K562 (cell line): ENCODE measurements around the gene CACNB2. TPM values are rescaled to one million over a fixed set of nuclear protein-coding genes. Genes with fewer than 3 reads are reported as not detected.

Experiments used
- ATAC-seq: fragments of 200-7000 bp; cut with Tn5 transposase; 3 replicates; pipeline ENCODE4 v1.9.1; 2020; ENCODE audit warnings: moderate library complexity
- BruUV-seq: library from RNA; stranded (reverse); fragments of 400-500 nt; replicated peaks from 2 replicates; lab custom pipeline; 2021; lab: Mats Ljungman, UMichigan
- CTCF ChIA-PET: fragments of 300-600 bp; formaldehyde crosslinking; extraction: SDS; loops from one replicate; lab custom pipeline; 2021; ENCODE audit warnings: low intra/inter-chr PET ratio; lab: Yijun Ruan, JAX
- POLR2A ChIA-PET: fragments of 300-600, 350-650 bp; sonication (Branson Sonifier 250); formaldehyde crosslinking; extraction: SDS; loops from one replicate; lab custom pipeline; 2021; ENCODE audit warnings: antibody characterized with exemption, inconsistent platforms; lab: Yijun Ruan, JAX
- DNase-seq, 4 experiments: peaks; one replicate each; pipeline versions ENCODE4 v3.0.0 to v3.0.0-alpha.2; 2011 to 2018; ENCODE audit warnings: low spot score in 3 of 4, mixed read lengths in 3 of 4; ENCODE audit errors: extremely low read depth in 1 of 4
- FAIRE-seq: peaks from 2 replicates; lab custom pipeline; 2011; peaks lifted over from hg19 to GRCh38; lab: Jason Lieb, UNC
- H2AFZ ChIP-seq: 2 replicates; pipeline ENCODE4 v1.6.0; 2011; ENCODE audit warnings: low read depth, low read length, control low read depth, inconsistent platforms
- H3K27ac ChIP-seq: fragments of 200-600 bp; 3 replicates; pipeline ENCODE4 v1.8.0; 2011; ENCODE audit warnings: low read depth, mild to moderate bottlenecking, control low read depth, inconsistent platforms, low read length, moderate library complexity, mixed read lengths; ENCODE audit errors: extremely low read depth
- H3K27me3 ChIP-seq, 2 experiments: fragments of 300-600 bp in 1 of 2; 2 replicates in 1 of 2; 3 replicates in 1 of 2; pipeline versions ENCODE4 v1.6.0 to v1.8.0; 2011; ENCODE audit warnings: inconsistent platforms in 2 of 2, low read length in 2 of 2, mild to moderate bottlenecking in 1 of 2, mixed read lengths in 1 of 2, moderate library complexity in 1 of 2; ENCODE audit not compliant: control insufficient read depth in 2 of 2, insufficient read depth in 2 of 2
- H3K36me3 ChIP-seq: fragments of 300-600 bp; 3 replicates; pipeline ENCODE4 v1.8.0; 2011; ENCODE audit warnings: mild to moderate bottlenecking, low read length, inconsistent platforms; ENCODE audit not compliant: control insufficient read depth, insufficient read depth
- H3K4me1 ChIP-seq, 2 experiments: fragments of 200-600 bp in 1 of 2; replicated peaks in 1 of 2; 2 replicates in 1 of 2; 3 replicates in 1 of 2; pipeline versions ENCODE4 v1.5.1 to v1.8.0; 2011; ENCODE audit warnings: inconsistent platforms in 2 of 2, low read length in 2 of 2, mild to moderate bottlenecking in 1 of 2, mixed read lengths in 1 of 2, moderate library complexity in 1 of 2; ENCODE audit not compliant: control insufficient read depth in 2 of 2, insufficient read depth in 2 of 2
- H3K4me2 ChIP-seq: 2 replicates; pipeline ENCODE4 v1.6.1; 2011; ENCODE audit warnings: low read length, control low read depth, inconsistent platforms, mixed read lengths; ENCODE audit not compliant: insufficient read depth
- H3K4me3 ChIP-seq: fragments of 200-600 bp; sonication (generic), shearing (Covaris generic); 2 replicates; pipeline ENCODE4 v1.5.1; 2016; ENCODE audit warnings: control low read depth, inconsistent platforms
- H3K79me2 ChIP-seq: fragments of 200-600 bp; 3 replicates; pipeline ENCODE4 v1.8.0; 2011; ENCODE audit warnings: low read length, inconsistent platforms; ENCODE audit not compliant: control insufficient read depth, insufficient read depth
- H3K9ac ChIP-seq, 2 experiments: 2 replicates each; pipeline versions ENCODE4 v1.6.0 to v1.6.1; 2011; ENCODE audit warnings: low read depth in 2 of 2, low read length in 2 of 2, control low read depth in 1 of 2, inconsistent platforms in 1 of 2, mild to moderate bottlenecking in 1 of 2, mixed read lengths in 1 of 2; ENCODE audit not compliant: insufficient read depth in 1 of 2
- H3K9me1 ChIP-seq: one replicate; pipeline ENCODE4 v1.6.0; 2011; ENCODE audit warnings: inconsistent platforms, mild to moderate bottlenecking, low read length, moderate library complexity; ENCODE audit not compliant: control insufficient read depth, insufficient read depth
- H3K9me3 ChIP-seq: replicated peaks from 2 replicates; pipeline ENCODE4 v1.5.1; 2011; ENCODE audit warnings: low read depth, low read length, inconsistent platforms; ENCODE audit not compliant: control insufficient read depth, insufficient read depth
- H4K20me1 ChIP-seq: replicated peaks from 2 replicates; pipeline ENCODE4 v1.6.1; 2011; ENCODE audit warnings: low read length, inconsistent platforms, mixed read lengths; ENCODE audit not compliant: control insufficient read depth, insufficient read depth
- BACH1 ChIP-seq: fragments of 200-800 bp; sonication (Bioruptor generic); IDR thresholded peaks from 2 replicates; pipeline ENCODE4 v1.6.1; 2016; ENCODE audit warnings: missing genetic modification characterization, missing compliant biosample characterization
- DIDO1 ChIP-seq: fragments of 450-650 bp; IDR thresholded peaks from 2 replicates; pipeline ENCODE4 v1.6.1; 2016; ENCODE audit warnings: low read depth, missing biosample characterization, missing genetic modification characterization
- ERF ChIP-seq: fragments of 450-650 bp; formaldehyde crosslinking; IDR thresholded peaks from 2 replicates; pipeline ENCODE4 v1.4.0; 2020; ENCODE audit warnings: mild to moderate bottlenecking, mixed read lengths
- FIP1L1 ChIP-seq: fragments of 200-400 bp; formaldehyde crosslinking; IDR thresholded peaks from 2 replicates; pipeline ENCODE4 v1.6.1; 2018; ENCODE audit warnings: mild to moderate bottlenecking, low read depth, low read length; ENCODE audit not compliant: poor library complexity, severe bottlenecking
- FOS ChIP-seq: IDR thresholded peaks from 3 replicates; pipeline ENCODE4 v1.6.1; 2011; ENCODE audit not compliant: insufficient read length; ENCODE audit errors: extremely low read depth
- NBN ChIP-seq: fragments of 450-650 bp; IDR thresholded peaks from 2 replicates; pipeline ENCODE4 v1.6.1; 2016; ENCODE audit warnings: low read depth, mild to moderate bottlenecking
- NCOA6 ChIP-seq: fragments of 450-650 bp; IDR thresholded peaks from 2 replicates; pipeline ENCODE4 v1.6.1; 2017; ENCODE audit warnings: mild to moderate bottlenecking
- TRIM28 ChIP-seq: fragments of 450-650 bp; IDR thresholded peaks from 2 replicates; pipeline ENCODE4 v1.6.1; 2017
- ZNF707 ChIP-seq: fragments of 250-450 bp; sonication (Bioruptor Pico); conservative IDR thresholded peaks from 2 replicates; pipeline ENCODE4 v1.8.0; 2022; ENCODE audit warnings: inconsistent platforms, mild to moderate bottlenecking, moderate library complexity
- WGBS: fragments of 100-300 bp; shearing (Covaris generic); methylation state at CpG from one replicate; pipeline ENCODE4 v1.1.6; 2016; ENCODE audit warnings: low coverage, mixed read lengths; ENCODE audit not compliant: insufficient coverage; ENCODE audit errors: missing lambda C conversion rate; 5-methylcytosine and 5-hydroxymethylcytosine counted together
- in situ Hi-C: fragments of 300-500 bp; cut with MboI; formaldehyde crosslinking; loops from 4 replicates; pipeline ENCODE4 v1.15.0; 2018; ENCODE audit warnings: inconsistent platforms, mixed read lengths
- intact Hi-C: fragments of 100-400 bp; cut with micrococcal nuclease; formaldehyde crosslinking; loops from 2 replicates; pipeline ENCODE4 v1.14.2; 2022
- polyA plus RNA-seq, 8 experiments: library from polyadenylated mRNA; depleted of rRNA in 4 of 8; stranded (reverse) in 5 of 8; unstranded in 3 of 8; fragments of >200 nt; fragmentation: Nextera tagmentation in 2 of 8; fragmentation: Illumina TruSeq in 1 of 8; extraction: Ambion mirVana in 2 of 8; extraction: Trizol in 1 of 8; gene quantifications; 2 replicates each; pipeline versions ENCODE4 v1.2.1 to v1.2.3, GENCODE V29; 2011 to 2014; ENCODE audit warnings: inconsistent platforms in 1 of 8, missing spikeins in 1 of 8
- total RNA-seq, 7 experiments: library from RNA; depleted of rRNA in 6 of 7; stranded (reverse); fragments of >200 nt in 6 of 7; fragmentation: Illumina TruSeq in 2 of 7; extraction: Trizol in 2 of 7; gene quantifications; 2 replicates each; pipeline versions ENCODE4 v1.2.1 to v1.2.3, GENCODE V29; 2011 to 2021; ENCODE audit warnings: low replicate concordance in 1 of 7
- TF ChIP-seq, protein P1 (sequence below): fragments of 450-650 bp; IDR thresholded peaks from 2 replicates; pipeline ENCODE4 v1.6.1; 2016; ENCODE audit warnings: borderline replicate concordance
- TF ChIP-seq, protein P2 (sequence below): fragments of 250-450 bp; sonication (Bioruptor Pico); IDR thresholded peaks from 2 replicates; pipeline ENCODE4 v1.6.1; 2021; ENCODE audit warnings: mild to moderate bottlenecking

CACNB2 gene
- total and polyA plus RNA-seq, 9 of the 15 experiments (the other 6 are each of a cell fraction or from before 2014, with no cell fraction given), result 1.8 to 2.2 TPM; not detected in 7

DNA sequence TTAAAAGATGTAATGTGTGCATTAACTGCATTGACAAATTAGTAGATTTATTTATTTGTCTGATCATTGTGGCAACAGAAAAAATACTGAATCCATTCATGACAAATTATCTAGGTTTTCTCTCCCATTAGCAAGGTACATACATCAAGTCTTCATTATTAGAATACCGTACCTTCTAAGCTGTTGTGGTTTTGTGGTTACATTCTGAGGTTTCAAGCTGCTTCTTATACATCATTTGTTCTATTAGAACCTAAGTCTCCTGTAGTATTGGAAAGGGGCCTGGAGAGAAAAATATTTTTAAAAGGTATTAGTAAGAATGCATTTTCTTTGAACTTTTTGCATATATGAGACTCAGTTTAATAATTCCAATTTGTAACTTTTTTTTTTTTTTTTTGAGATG lies 26.3 kb upstream of the CACNB2 start:
- H3K36me3 ChIP-seq, result no peaks in the 10 kb centered on the region
- no peak overlapping the region for H3K4me2 ChIP-seq
- H3K9ac ChIP-seq, result no peak overlapping the region
- H3K4me1 ChIP-seq, result no peaks in the 10 kb centered on the region
- POLR2A ChIA-PET, result no interaction called here
- H3K9me3 ChIP-seq, result no peaks in the 10 kb centered on the region
- intact Hi-C loops (no loop called here), in situ Hi-C loops (loop anchor here (25.0 kb wide), 1 partner anchor 502 kb away; the partner anchor contains the start of gene HACD1)
- no peak overlapping the region for H3K4me3 ChIP-seq
- H2AFZ ChIP-seq, result no peak overlapping the region
- 0% methylated on average over 1 of the region's 1 CpG for WGBS
- CTCF ChIA-PET, result no interaction called here
- H4K20me1 ChIP-seq, result no peaks in the 10 kb centered on the region
- no peak for ATAC-seq
- no peak overlapping the region for H3K27ac ChIP-seq
- no peaks in the 10 kb centered on the region for H3K9me1 ChIP-seq
- H3K79me2 ChIP-seq, result no peaks in the 10 kb centered on the region
- H3K27me3 ChIP-seq, result no peaks in the 10 kb centered on the region; a peak in 1 of 5 replicates
- TF ChIP-seq, protein P1, sequence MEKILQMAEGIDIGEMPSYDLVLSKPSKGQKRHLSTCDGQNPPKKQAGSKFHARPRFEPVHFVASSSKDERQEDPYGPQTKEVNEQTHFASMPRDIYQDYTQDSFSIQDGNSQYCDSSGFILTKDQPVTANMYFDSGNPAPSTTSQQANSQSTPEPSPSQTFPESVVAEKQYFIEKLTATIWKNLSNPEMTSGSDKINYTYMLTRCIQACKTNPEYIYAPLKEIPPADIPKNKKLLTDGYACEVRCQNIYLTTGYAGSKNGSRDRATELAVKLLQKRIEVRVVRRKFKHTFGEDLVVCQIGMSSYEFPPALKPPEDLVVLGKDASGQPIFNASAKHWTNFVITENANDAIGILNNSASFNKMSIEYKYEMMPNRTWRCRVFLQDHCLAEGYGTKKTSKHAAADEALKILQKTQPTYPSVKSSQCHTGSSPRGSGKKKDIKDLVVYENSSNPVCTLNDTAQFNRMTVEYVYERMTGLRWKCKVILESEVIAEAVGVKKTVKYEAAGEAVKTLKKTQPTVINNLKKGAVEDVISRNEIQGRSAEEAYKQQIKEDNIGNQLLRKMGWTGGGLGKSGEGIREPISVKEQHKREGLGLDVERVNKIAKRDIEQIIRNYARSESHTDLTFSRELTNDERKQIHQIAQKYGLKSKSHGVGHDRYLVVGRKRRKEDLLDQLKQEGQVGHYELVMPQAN, result no peak
- TF ChIP-seq ERF (CRISPR knock-in tag) (no peak), ZNF707 (CRISPR knock-in tag) (no peak), NCOA6 (no peak), BACH1 (tag) (no peak), TRIM28 (no peak), FOS (no peak), DIDO1 (tag) (no peak), FIP1L1 (no peak), NBN (no peak)
- TF ChIP-seq, protein P2, sequence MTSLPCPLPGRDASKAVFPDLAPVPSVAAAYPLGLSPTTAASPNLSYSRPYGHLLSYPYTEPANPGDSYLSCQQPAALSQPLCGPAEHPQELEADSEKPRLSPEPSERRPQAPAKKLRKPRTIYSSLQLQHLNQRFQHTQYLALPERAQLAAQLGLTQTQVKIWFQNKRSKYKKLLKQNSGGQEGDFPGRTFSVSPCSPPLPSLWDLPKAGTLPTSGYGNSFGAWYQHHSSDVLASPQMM (CRISPR knock-in tag), result no peak
- TF ChIP-seq, all 486 proteins: peak for 0
- FAIRE-seq (no peak), DNase-seq (no peak)
- BruUV-seq, result no TSS peak
